Stimulated activated CD4-positive, alpha-beta T cell treated with anti-CD3 and anti-CD28 coated beads, Interleukin-15, amount 100 ng/mL, for 24 hours (primary cell): ENCODE measurements around the gene OR2A2.

Experiments
- DNase-seq: peaks from one replicate; pipeline ENCODE4 v3.0.0-alpha.2; 2020

The OR2A2 gene

GRCh38 chr7:144144426-144144825 lies 35.0 kb downstream of the OR2A2 start:
- no peak for DNase-seq

GRCh38 chr7:144148224-144148827 lies 38.9 kb downstream of the OR2A2 start:
- no peak for DNase-seq

GRCh38 chr7:144158861-144159260 lies 49.5 kb downstream of the OR2A2 start:
- DNase-seq = no peak
